GM20431 (cell line): Measurements from ENCODE around the gene BAIAP2.

ENCODE experiments used
- in situ Hi-C: fragments of 300-500 bp; cut with MseI, MboI; formaldehyde crosslinking; loops from one replicate; pipeline ENCODE4 v1.15.0; 2020; ENCODE audit warnings: low sequenced_read_pairs; ENCODE audit not compliant: unreplicated experiment

BAIAP2 gene

GRCh38 chr17:81033535-81034167, 1.3 kb upstream of the BAIAP2 start:
- in situ Hi-C loops: no loop called here

GRCh38 chr17:81034168-81034777, 678 bp upstream of the BAIAP2 start:
- in situ Hi-C loops: no loop called here

- in situ Hi-C loops: no loop called here
These were observed 708 bp downstream of the BAIAP2 start for GRCh38 chr17:81035521-81036196.

GRCh38 chr17:81036197-81036941, 1.4 kb downstream of the BAIAP2 start:
- in situ Hi-C loops: no loop called here

GRCh38 chr17:81037026-81037797, 2.3 kb downstream of the BAIAP2 start:
- in situ Hi-C loops: no loop called here

GRCh38 chr17:81037798-81038733, 3.1 kb downstream of the BAIAP2 start:
- in situ Hi-C loops: no loop called here

GRCh38 chr17:81039096-81039495, 4.1 kb downstream of the BAIAP2 start:
- in situ Hi-C loops: no loop called here

GRCh38 chr17:81039854-81040758, 5.2 kb downstream of the BAIAP2 start:
- in situ Hi-C loops: no loop called here

GRCh38 chr17:81040791-81041337, 5.9 kb downstream of the BAIAP2 start:
- in situ Hi-C loops: no loop called here

- in situ Hi-C loops: no loop called here
These were observed 7.7 kb downstream of the BAIAP2 start for GRCh38 chr17:81042606-81043005.

- in situ Hi-C loops: no loop called here
These were observed 8.4 kb downstream of the BAIAP2 start for GRCh38 chr17:81043319-81043724.

GRCh38 chr17:81043725-81044427, 8.9 kb downstream of the BAIAP2 start:
- in situ Hi-C loops: no loop called here

- in situ Hi-C loops: no loop called here
These were observed 9.4 kb downstream of the BAIAP2 start for GRCh38 chr17:81044428-81044763.

GRCh38 chr17:81044764-81045589, 10.0 kb downstream of the BAIAP2 start:
- in situ Hi-C loops: no loop called here

GRCh38 chr17:81045590-81046095, 10.7 kb downstream of the BAIAP2 start:
- in situ Hi-C loops: no loop called here

GRCh38 chr17:81046132-81046769, 11.3 kb downstream of the BAIAP2 start:
- in situ Hi-C loops: no loop called here
